GM21515 (cell line): Measurements from ENCODE around the gene ZNF532.
"Not testable (repeated sequence)": the region's sequence is repeated elsewhere in the genome, so short reads cannot be mapped to it uniquely, and the experiment has no call there.

Source experiments
- ATAC-seq: cut with Tn5 transposase; IDR thresholded peaks from one replicate; pipeline ENCODE4 v1.9.1; 2021; ENCODE audit not compliant: unreplicated experiment

ZNF532 gene

DNA sequence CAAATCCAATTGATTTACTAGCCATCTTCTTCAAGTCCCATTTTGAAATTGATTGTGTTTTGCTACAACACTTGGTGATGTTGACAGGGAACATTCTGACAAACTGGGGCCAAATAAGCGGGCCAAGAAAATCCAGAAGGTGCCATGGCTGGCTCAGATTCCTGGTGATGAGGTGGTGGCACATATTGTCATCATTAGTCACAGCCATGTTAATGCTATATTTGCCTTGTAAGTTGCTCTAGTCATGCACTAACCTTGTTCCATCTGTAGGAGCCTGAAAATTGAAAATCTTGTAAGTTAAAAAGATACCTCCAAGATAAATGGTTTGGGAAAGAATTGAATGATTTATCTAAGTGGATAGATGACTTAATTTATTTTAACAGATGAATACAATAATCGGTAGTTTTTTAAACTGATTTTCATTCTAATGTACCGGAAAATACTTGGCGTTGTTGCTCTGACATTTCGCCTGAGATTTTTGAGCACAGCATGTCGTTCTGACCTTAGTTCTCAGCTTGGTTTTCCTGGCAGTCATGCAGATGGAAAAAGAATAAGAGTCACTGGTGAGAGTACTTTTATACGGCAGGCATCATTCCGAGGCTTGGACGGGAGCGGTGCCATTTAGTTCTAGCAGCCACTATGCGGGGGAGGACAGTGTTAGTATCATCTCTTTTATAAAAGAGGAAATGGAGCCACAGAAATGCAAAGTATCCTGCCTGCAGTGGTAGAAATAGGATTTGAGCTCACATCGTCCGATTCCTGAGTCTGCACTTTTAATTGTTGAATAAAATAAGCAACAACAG is 133.9 kb downstream of the ZNF532 start:
- no peak for ATAC-seq

DNA sequence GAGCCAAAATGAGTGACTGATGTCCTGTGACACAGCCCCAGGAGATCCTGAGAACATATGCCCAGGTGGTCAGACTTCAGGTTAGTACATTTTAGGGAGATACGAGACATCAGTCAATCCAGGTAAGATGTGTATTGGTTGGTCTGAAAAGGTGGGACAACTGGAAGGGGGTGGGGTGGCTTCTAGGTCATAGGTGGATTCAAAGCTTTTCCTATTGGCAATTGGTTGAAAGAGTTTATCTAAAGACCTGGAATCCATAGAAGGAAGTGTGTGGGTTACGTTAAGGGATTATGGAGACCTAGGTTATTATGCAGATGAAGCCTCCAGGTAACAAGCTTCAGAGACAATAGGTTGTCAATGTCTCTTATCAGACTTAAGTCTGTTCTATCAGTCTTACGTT is 136.5 kb downstream of the ZNF532 start:
- no peak for ATAC-seq

DNA sequence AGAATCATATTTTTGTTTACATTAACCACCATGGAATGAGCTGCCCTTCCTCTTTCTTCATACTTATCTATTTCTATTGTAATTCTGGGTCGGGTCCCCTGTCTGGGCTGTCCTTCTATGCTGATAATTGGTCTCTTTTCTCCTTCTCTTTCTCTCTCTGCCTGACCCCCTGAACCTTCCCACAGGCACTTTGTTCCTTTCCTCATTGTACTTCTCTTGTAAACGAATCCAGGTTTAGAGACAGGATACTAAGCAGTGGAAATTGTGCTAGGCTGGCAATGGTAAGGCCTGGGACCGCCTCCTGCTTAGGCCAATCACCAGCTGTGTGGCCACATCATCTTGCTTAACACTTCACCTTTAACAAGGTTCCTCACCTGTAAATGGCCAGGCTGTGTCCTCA is 137.0 kb downstream of the ZNF532 start:
- ATAC-seq: no peak

DNA sequence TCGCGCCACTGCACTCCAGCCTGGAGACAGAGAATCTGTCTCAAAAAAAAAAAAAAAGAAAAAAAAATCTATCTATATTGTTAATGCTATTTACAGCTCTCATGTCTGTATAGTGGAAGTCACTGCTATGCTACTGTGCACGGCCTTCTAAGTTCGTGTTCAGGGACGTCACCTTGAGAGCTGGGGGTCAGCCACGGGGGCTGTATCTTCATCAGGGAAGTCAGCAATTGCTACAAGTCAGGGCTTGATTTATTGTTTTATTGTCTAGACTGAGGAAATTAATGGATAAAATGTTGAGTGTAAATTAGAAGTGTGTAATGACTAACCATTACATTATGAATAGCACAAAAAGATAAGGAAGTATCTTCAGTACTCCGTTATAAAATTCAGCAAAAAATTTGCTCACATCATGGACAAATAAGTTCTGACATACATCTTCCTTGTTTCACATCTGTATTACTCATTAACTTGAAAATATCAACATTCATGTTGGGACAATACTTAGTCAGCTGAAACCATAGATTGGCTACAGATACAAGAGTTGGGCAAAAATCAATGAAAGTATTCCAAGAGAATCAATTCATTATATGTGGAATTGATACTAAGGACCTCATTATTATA is 138.4 kb downstream of the ZNF532 start:
- ATAC-seq: no peak

GRCh38 chr18:59005262-59005661 is 140.6 kb downstream of the ZNF532 start:
- no peak for ATAC-seq

- no peak for ATAC-seq
Measured at GRCh38 chr18:59006461-59007067, 141.9 kb downstream of the ZNF532 start.

DNA sequence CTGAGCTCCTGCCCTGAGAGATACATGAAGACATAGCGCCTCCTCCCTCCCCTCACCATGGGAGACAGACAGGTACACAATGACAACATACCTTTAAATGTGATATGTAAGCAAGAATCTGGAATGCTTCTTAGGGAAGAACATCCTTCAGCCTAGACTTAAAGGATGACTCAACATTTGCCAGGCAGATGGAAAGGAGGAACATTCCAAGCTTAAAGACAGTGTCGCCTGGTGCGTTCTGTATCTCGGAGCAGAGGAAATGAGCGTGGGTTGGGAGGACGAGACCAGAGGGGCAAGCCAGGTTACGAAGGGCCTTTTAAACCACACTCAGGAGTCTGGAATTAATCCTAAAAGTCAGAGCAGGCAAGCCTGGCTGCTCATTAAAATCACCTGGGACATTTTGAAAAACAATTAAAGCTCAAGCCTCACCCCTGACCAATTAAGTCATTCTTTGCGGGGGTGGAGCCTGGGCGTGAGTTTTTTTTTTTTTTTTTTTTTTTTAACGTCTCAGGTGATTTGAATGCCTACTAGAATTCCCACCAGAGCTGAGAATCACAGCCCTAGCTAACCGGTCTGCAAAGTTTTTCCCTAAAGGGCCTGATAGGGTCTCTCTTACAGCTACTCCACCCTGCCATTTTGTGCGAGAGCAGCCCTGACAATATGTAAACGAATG is 143.8 kb downstream of the ZNF532 start:
- no peak for ATAC-seq

- no peak for ATAC-seq
Measured at GRCh38 chr18:59009846-59010245, 145.2 kb downstream of the ZNF532 start.

- ATAC-seq: no peak
Measured at GRCh38 chr18:59011289-59011688, 146.6 kb downstream of the ZNF532 start.

DNA sequence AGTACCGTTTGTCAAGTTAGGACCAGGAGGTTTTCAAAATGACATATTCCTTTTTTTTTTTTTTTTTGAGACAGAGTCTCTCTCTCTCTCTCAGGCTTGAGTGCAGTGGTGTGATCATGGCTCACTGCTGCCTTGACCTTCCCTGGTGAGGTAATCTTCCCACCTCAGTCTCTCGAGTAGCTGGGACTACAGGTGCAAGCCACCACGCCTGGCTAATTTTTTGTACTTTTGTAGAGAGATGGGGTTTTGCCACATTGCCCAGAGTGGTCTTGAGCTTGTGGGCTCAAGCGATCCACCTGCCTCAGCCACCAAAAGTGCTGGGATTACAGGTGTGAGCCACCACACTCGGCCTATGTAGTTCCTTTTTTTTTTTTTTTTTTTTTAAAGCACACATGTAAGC is 147.1 kb downstream of the ZNF532 start:
- ATAC-seq: no peak

GRCh38 chr18:59012815-59013705 is 148.4 kb downstream of the ZNF532 start:
- no peak for ATAC-seq

- no peak for ATAC-seq
Measured at GRCh38 chr18:59013744-59014143, 149.1 kb downstream of the ZNF532 start.

DNA sequence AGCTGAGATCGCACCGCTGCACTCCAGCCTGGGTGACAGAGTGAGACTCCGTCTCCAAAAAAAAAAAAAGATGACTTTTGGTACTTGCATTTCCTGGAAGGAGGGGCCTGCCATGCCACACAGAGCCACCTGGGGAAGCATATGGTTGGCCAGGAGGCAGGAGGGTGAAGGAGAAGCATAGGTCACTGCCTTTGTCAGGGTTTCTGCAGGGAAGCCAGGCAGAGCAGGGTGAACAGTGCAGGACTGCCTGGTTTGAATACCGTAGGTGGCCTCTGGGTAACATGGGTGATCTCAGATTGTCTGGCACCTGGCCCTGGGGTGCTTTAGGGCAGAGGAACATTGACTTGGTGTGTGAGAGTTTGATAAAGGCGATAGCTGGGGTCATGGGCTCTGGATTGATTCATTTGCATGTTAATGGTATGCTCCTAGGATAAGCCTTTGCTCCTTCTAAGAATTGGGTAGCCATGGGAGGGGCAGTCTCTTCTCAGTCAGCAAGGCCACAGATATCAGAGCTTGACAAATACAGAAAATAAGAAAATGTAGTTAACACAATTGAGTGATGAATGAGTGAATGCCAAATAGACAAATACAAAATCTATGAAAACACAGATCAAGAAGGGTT is 151.0 kb downstream of the ZNF532 start:
- ATAC-seq: no peak

DNA sequence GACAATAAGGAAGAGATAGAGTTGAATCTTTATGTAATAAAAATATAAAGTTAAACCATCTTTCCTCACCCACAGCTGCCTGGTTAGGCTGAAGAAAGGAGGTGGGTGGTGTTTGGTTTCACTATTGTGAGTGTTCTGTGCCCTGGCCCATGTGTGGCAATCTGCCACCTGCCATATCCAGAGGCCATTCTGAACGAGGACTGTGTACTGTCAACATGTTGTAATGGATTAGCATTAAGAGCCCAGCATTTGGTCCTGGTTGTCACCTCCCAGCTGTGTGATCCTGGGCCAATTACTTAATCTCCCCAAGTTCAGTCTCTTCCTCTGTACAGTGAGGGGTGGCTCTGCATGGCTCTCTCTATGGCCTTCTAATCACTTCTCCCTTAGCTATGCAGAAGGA is 156.8 kb downstream of the ZNF532 start:
- no peak for ATAC-seq

DNA sequence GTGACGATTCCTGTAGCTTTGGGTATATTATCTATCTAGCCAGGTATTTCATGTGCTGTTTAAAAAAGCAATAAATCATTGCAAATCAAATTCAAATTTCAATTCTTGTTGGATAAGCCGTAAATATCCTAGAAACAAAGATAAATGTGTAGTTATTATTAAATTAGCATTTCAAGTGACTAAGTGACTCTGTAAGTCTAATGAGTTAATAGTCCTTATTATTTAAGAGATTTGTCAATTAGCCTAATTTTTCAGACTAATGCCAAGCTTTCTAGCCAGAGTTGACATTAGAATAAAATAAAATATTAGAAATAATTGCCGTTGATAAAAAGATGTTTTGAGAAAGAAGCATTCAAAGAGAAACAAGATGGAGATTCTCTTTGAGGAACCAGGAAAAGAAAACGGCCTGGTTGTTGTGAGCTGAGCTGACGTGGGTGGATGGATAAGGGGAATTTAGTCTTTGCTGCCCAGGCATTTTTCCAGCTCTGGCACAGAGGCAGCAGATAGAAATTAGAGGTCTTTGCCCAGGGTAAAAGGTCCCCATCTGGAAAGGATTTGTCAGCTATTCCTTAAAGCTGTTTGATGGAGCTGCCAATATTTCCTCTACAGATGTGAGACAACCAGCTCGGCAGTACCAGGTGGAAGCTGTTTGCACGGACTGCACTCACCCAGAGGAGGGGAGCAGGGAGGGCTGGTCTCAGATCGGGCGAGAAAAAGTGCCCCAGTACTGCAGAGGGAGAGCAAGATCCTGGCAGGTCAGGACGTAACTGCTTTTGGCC is 157.7 kb downstream of the ZNF532 start:
- no peak for ATAC-seq

- ATAC-seq: no peak
Measured at GRCh38 chr18:59024829-59025228, 160.2 kb downstream of the ZNF532 start.

DNA sequence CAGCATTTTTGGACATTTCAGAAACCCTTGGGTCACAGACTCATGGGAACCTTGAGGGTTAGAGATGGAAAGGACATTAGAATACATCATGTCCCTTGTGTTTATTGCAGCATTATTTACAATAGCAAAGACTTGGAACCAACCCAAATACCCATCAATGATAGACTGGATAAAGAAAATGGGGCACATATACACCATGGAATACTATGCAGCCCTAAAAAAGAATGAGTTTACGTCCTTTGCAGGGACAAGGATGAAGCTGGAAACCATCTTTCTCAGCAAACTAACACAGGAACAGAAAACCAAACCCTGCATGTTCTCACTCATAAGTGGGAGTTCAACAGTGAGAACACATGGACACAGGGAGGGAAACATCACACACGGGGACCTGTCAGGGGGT is 160.9 kb downstream of the ZNF532 start:
- not testable (repeated sequence) for ATAC-seq

GRCh38 chr18:59026364-59026763 is 161.7 kb downstream of the ZNF532 start:
- no peak for ATAC-seq

DNA sequence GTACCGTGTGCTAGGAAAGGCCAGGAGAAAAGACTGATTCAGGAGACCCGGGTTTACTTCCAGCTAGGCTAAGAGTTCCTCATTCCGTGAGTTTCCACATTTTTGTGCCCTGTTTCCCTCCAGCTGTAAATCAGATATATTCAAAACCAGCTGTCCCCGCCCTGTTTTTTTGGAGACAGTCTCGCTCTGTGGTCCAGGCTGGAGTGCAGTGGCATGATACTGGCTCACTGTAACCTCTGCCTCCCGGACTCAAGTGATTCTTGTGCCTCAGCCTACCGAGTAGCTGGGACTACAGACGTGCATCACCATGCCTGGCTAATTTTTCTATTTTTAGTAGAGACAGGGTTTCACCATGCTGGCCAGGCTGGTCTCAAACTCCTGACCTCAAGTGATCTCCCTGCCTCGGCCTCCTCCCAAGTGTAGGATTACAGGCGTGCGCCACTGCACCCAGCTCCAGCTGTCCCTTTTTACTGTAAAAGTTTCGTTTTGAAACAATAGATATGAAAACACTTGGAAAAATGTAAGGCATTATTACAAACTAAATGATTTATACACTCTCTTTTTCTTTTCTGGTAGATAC is 162.2 kb downstream of the ZNF532 start:
- no peak for ATAC-seq
